Measurements from ENCODE around the gene SPINK8. TPM values are rescaled to one million over a fixed set of nuclear protein-coding genes. Genes with fewer than 3 reads are reported as not detected.

SPINK8 gene
- total RNA-seq, 1 experiment from 2014 or later, result not detected

- no peak overlapping the region for H3K27ac ChIP-seq (ENCODE audit: low read depth, low read length)
- H3K4me2 ChIP-seq (ENCODE audit: low read length), result no peak overlapping the region
- H3K9me3 ChIP-seq (ENCODE audit: control insufficient read depth in 1 of 2, insufficient read depth in 1 of 2, low read depth in 1 of 2, low read length in 2 of 2), result no peaks in the 10 kb centered on the region
- no peaks in the 10 kb centered on the region for H3K27me3 ChIP-seq (ENCODE audit: insufficient read depth, low read length)
- H3K9me2 ChIP-seq (ENCODE audit: insufficient read depth), result no peaks in the 10 kb centered on the region
- TF ChIP-seq EGR1 (IDR thresholded peaks at IDR 0.05; ENCODE audit: low read depth) (no peak), CTCF (IDR thresholded peaks at IDR 0.05 in 2 of 3, conservative IDR thresholded peaks at IDR 0.05 in 1 of 3; ENCODE audit: borderline replicate concordance in 1 of 3, insufficient read depth in 1 of 3, low read depth in 2 of 3, low read length in 2 of 3) (no peak), CBX3 (IDR thresholded peaks at IDR 0.05; ENCODE audit: low read depth) (no peak), CEBPB (IDR thresholded peaks at IDR 0.05; ENCODE audit: low read depth) (no peak), ATF3 (IDR thresholded peaks at IDR 0.05) (no peak)
- TF ChIP-seq, protein P1, sequence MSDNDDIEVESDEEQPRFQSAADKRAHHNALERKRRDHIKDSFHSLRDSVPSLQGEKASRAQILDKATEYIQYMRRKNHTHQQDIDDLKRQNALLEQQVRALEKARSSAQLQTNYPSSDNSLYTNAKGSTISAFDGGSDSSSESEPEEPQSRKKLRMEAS (IDR thresholded peaks at IDR 0.05), result no peak
- TF ChIP-seq, protein P2, sequence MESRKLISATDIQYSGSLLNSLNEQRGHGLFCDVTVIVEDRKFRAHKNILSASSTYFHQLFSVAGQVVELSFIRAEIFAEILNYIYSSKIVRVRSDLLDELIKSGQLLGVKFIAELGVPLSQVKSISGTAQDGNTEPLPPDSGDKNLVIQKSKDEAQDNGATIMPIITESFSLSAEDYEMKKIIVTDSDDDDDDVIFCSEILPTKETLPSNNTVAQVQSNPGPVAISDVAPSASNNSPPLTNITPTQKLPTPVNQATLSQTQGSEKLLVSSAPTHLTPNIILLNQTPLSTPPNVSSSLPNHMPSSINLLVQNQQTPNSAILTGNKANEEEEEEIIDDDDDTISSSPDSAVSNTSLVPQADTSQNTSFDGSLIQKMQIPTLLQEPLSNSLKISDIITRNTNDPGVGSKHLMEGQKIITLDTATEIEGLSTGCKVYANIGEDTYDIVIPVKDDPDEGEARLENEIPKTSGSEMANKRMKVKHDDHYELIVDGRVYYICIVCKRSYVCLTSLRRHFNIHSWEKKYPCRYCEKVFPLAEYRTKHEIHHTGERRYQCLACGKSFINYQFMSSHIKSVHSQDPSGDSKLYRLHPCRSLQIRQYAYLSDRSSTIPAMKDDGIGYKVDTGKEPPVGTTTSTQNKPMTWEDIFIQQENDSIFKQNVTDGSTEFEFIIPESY (IDR thresholded peaks at IDR 0.05; ENCODE audit: extremely low read depth, insufficient replicate concordance, low read length), result no peak
- no peaks in the 10 kb centered on the region for H4K20me1 ChIP-seq (ENCODE audit: insufficient read depth)
- no peak overlapping the region for H3K9ac ChIP-seq (ENCODE audit: low read length)
- no peak for ATAC-seq
- intact Hi-C loops (cut with micrococcal nuclease), result no loop called here
- ChIA-PET POLR2A (interaction anchor here (0.6 kb wide), 1 partner anchor 289 kb away, joined by 3 read pairs; no protein-coding TSS in a partner anchor), CTCF (no interaction called here), RAD21 (ENCODE audit: low non-redundant PET in 1 of 2, low total read pairs in 2 of 2, uncharacterized antibody in 2 of 2, unreplicated experiment in 2 of 2) (no interaction called here)
- no peaks in the 10 kb centered on the region for H3K36me3 ChIP-seq (ENCODE audit: control insufficient read depth in 1 of 2, insufficient read depth in 2 of 2, low read length in 2 of 2)
- no peak overlapping the region for H2AFZ ChIP-seq (ENCODE audit: low read depth, low read length, poor library complexity, severe bottlenecking)
- H3K79me2 ChIP-seq (ENCODE audit: insufficient read depth, low read length), result no peaks in the 10 kb centered on the region
- no peaks in the 10 kb centered on the region for H3K4me1 ChIP-seq (ENCODE audit: control insufficient read depth in 1 of 2, insufficient read depth in 2 of 2, low read length in 2 of 2)
- no peak overlapping the region for H3K4me3 ChIP-seq (replicated peaks in 1 of 2; ENCODE audit: low read depth in 1 of 2, low read length in 2 of 2)
- DNase-seq (ENCODE audit: low read depth, low spot score), result no peak
- BruUV-seq (replicated peaks), result no TSS peak
Measured at GRCh38 chr3:48343432-48343831, 10.0 kb upstream of the SPINK8 start.
